CD14-positive monocyte (primary cell): Measurements from ENCODE around the gene MAPK13. TPM values are rescaled to one million over a fixed set of nuclear protein-coding genes. Genes with fewer than 3 reads are reported as not detected.
A peak's percentile ranks its signal among the peaks of the same experiment; 100 is the strongest.

ENCODE experiments used
- DNase-seq, 3 donors: peaks; one replicate each; pipeline ENCODE4 v3.0.0-alpha.2; 2011 to 2022
- H2AFZ ChIP-seq: 2 replicates; pipeline ENCODE4 v1.6.0; 2012; ENCODE audit warnings: mild to moderate bottlenecking, low read depth, low read length, inconsistent platforms; ENCODE audit not compliant: insufficient read depth, poor library complexity, severe bottlenecking
- H3K27ac ChIP-seq, 2 donors: 1 replicate in 1 of 2; 2 replicates in 1 of 2; pipeline ENCODE4 v1.5.1; 2012 to 2013; ENCODE audit warnings: low read length in 2 of 2, control low read depth in 1 of 2, inconsistent platforms in 1 of 2, low read depth in 1 of 2, mild to moderate bottlenecking in 1 of 2
- H3K27me3 ChIP-seq, 2 donors: one replicate each; pipeline versions ENCODE4 v1.6.0 to v1.6.1; 2011 to 2013; ENCODE audit warnings: low read length in 2 of 2; ENCODE audit not compliant: control insufficient read depth in 2 of 2, insufficient read depth in 2 of 2
- H3K36me3 ChIP-seq, 2 donors: replicated peaks in 1 of 2; 1 replicate in 1 of 2; 2 replicates in 1 of 2; pipeline versions ENCODE4 v1.5.1 to v1.6.1; 2012 to 2013; ENCODE audit warnings: low read length in 2 of 2, control low read depth in 1 of 2, inconsistent platforms in 1 of 2, mild to moderate bottlenecking in 1 of 2; ENCODE audit not compliant: insufficient read depth in 2 of 2, control insufficient read depth in 1 of 2
- H3K4me1 ChIP-seq, 2 donors: 1 replicate in 1 of 2; 2 replicates in 1 of 2; pipeline versions ENCODE4 v1.5.1 to v1.6.1; 2012 to 2013; ENCODE audit warnings: low read length in 2 of 2, control low read depth in 1 of 2, inconsistent platforms in 1 of 2, mild to moderate bottlenecking in 1 of 2, moderate library complexity in 1 of 2; ENCODE audit not compliant: insufficient read depth in 2 of 2, control insufficient read depth in 1 of 2
- H3K4me2 ChIP-seq: replicated peaks from 2 replicates; pipeline ENCODE3; 2012; ENCODE audit warnings: low read length, moderate library complexity, mild to moderate bottlenecking; ENCODE audit not compliant: poor library complexity, severe bottlenecking; ENCODE audit errors: extremely low read depth
- H3K4me3 ChIP-seq, 3 experiments: fragments of 200-600 bp in 1 of 3; sonication (generic) in 1 of 3; replicated peaks in 1 of 3; 1 replicate in 2 of 3; 2 replicates in 1 of 3; pipeline ENCODE4 v1.5.1; 2011 to 2013; ENCODE audit warnings: low read length in 3 of 3, mild to moderate bottlenecking in 3 of 3, control low read depth in 2 of 3, low read depth in 2 of 3, inconsistent platforms in 1 of 3, moderate library complexity in 1 of 3
- H3K79me2 ChIP-seq: 2 replicates; pipeline ENCODE4 v1.6.0; 2012; ENCODE audit warnings: mild to moderate bottlenecking, control low read depth, inconsistent platforms, low read length, moderate library complexity; ENCODE audit not compliant: insufficient read depth
- H3K9ac ChIP-seq: 2 replicates; pipeline ENCODE4 v1.6.0; 2017; ENCODE audit warnings: low read length, mild to moderate bottlenecking; ENCODE audit not compliant: insufficient read depth, poor library complexity, severe bottlenecking
- H3K9me3 ChIP-seq, 2 donors: replicated peaks in 1 of 2; 1 replicate in 1 of 2; 2 replicates in 1 of 2; pipeline versions ENCODE4 v1.5.1 to v1.6.1; 2012 to 2013; ENCODE audit warnings: low read length in 2 of 2, control low read depth in 1 of 2; ENCODE audit not compliant: control insufficient read depth in 1 of 2, insufficient read depth in 1 of 2
- H4K20me1 ChIP-seq: 2 replicates; pipeline ENCODE4 v1.6.0; 2012; ENCODE audit warnings: mild to moderate bottlenecking, low read length, control low read depth, moderate library complexity; ENCODE audit not compliant: insufficient read depth
- H3K27ac Mint-ChIP-seq, 7 donors: one replicate each; pipeline ENCODE4 v1.8.0; 2020; ENCODE audit warnings: mild to moderate bottlenecking in 7 of 7, mixed read lengths in 7 of 7, moderate library complexity in 6 of 7, inconsistent platforms in 2 of 7
- H3K27me3 Mint-ChIP-seq, 3 donors: one replicate each; pipeline ENCODE4 v1.8.0; 2021 to 2022; ENCODE audit warnings: low read depth in 3 of 3, mild to moderate bottlenecking in 3 of 3, mixed read lengths in 3 of 3, moderate library complexity in 3 of 3, inconsistent platforms in 1 of 3
- H3K36me3 Mint-ChIP-seq, 2 donors: one replicate each; pipeline ENCODE4 v1.8.0; 2020; ENCODE audit warnings: mixed read lengths in 2 of 2, inconsistent platforms in 1 of 2, mild to moderate bottlenecking in 1 of 2
- H3K4me1 Mint-ChIP-seq: one replicate; pipeline ENCODE4 v1.8.0; 2020; ENCODE audit warnings: mild to moderate bottlenecking, mixed read lengths
- H3K4me3 Mint-ChIP-seq, 2 donors: one replicate each; pipeline ENCODE4 v1.8.0; 2020; ENCODE audit warnings: mild to moderate bottlenecking in 2 of 2, mixed read lengths in 2 of 2, moderate library complexity in 1 of 2
- H3K9me3 Mint-ChIP-seq, 7 donors: one replicate each; pipeline ENCODE4 v1.8.0; 2020 to 2022; ENCODE audit warnings: mixed read lengths in 7 of 7, mild to moderate bottlenecking in 6 of 7, moderate library complexity in 6 of 7, inconsistent platforms in 2 of 7
- WGBS: methylation state at CpG from one replicate; pipeline ENCODE4 v1.1.5; 2013; ENCODE audit warnings: missing lambda C conversion rate; ENCODE audit not compliant: insufficient coverage; 5-methylcytosine and 5-hydroxymethylcytosine counted together
- intact Hi-C, 2 donors: fragments of 100-400 bp; cut with micrococcal nuclease; formaldehyde crosslinking; loops; one replicate each; pipeline versions ENCODE4 v1.15.0 to v1.15.1; 2023
- polyA plus RNA-seq, 3 donors: library from polyadenylated mRNA; depleted of rRNA in 1 of 3; unstranded in 2 of 3; stranded (reverse) in 1 of 3; fragments of 300-500 nt in 2 of 3; fragments of >200 nt in 1 of 3; fragmentation: Illumina TruSeq in 2 of 3; gene quantifications; 1 replicate in 2 of 3; 2 replicates in 1 of 3; pipeline ENCODE4 v1.2.3, GENCODE V29; 2012 to 2021
- TF ChIP-seq, protein P1 (sequence below): fragments of 200-600 bp; IDR thresholded peaks from one replicate; pipeline ENCODE4 v1.8.0; 2022; ENCODE audit warnings: antibody characterized with exemption, mild to moderate bottlenecking

Gene MAPK13
- polyA plus RNA-seq, 3 donors = 0.88 to 9.8 (median 2.4) TPM

DNA sequence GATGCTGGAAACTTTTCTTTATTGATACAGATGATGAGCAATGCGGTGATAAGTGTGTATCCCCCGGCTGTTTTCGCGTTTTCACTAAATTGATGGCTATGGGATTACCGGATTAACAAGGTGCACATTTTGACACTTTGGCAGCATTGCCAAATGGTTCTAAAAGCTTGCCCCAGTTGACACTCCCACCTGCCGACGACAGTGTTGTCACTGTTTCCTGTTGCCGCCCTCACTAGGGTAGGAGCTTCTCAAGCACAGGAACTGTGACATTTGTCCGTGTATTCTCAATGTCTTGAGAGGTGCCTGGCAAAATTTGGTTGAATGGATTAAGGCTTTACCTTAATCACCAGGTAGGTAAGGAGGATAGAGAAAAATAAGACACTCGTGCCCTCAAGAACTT is 9.8 kb upstream of the MAPK13 start:
- Histone ChIP-seq H3K79me2 (peaks cover 5% of the 10 kb centered on the region), H3K4me1 (peaks cover 70 to 79% of the 10 kb centered on the region in 2 donors), H4K20me1 (peaks cover 26% of the 10 kb centered on the region), H3K4me2 (peak overlapping the region; percentile 54), H3K4me3 (peak overlapping the region in 1 of 3 experiments; percentile 58), H2AFZ (no peak overlapping the region), H3K36me3 (peaks cover 4 to 27% of the 10 kb centered on the region in 2 donors), H3K9ac (peak overlapping the region; percentile 76), H3K27me3 (no peaks in the 10 kb centered on the region), H3K9me3 (no peaks in the 10 kb centered on the region), H3K27ac (peak overlapping the region; percentile 94 to 97)
- Mint-ChIP-seq H3K4me3 (peak overlapping the region; percentile 73 to 86), H3K36me3 (peaks cover 36 to 46% of the 10 kb centered on the region in 2 donors), H3K9me3 (no peaks in the 10 kb centered on the region), H3K27me3 (peaks cover 0 to 5% (median 0%) of the 10 kb centered on the region in 3 donors), H3K27ac (peak overlapping the region; percentile 98 to 100 (median 99)), H3K4me1 (peaks cover 74% of the 10 kb centered on the region)
- intact Hi-C loops = loop anchor here (2.0 to 10.0 kb wide), 4 partner anchors 77 to 244 kb away; partner anchors contain the start of gene BRPF3 (in 1 of the 2)
- WGBS = 44% methylated on average over 8 of the region's 10 CpGs
- DNase-seq = peak; percentile 76 to 83 (median 82)
- TF ChIP-seq, protein P1, sequence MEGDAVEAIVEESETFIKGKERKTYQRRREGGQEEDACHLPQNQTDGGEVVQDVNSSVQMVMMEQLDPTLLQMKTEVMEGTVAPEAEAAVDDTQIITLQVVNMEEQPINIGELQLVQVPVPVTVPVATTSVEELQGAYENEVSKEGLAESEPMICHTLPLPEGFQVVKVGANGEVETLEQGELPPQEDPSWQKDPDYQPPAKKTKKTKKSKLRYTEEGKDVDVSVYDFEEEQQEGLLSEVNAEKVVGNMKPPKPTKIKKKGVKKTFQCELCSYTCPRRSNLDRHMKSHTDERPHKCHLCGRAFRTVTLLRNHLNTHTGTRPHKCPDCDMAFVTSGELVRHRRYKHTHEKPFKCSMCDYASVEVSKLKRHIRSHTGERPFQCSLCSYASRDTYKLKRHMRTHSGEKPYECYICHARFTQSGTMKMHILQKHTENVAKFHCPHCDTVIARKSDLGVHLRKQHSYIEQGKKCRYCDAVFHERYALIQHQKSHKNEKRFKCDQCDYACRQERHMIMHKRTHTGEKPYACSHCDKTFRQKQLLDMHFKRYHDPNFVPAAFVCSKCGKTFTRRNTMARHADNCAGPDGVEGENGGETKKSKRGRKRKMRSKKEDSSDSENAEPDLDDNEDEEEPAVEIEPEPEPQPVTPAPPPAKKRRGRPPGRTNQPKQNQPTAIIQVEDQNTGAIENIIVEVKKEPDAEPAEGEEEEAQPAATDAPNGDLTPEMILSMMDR = no peak

DNA sequence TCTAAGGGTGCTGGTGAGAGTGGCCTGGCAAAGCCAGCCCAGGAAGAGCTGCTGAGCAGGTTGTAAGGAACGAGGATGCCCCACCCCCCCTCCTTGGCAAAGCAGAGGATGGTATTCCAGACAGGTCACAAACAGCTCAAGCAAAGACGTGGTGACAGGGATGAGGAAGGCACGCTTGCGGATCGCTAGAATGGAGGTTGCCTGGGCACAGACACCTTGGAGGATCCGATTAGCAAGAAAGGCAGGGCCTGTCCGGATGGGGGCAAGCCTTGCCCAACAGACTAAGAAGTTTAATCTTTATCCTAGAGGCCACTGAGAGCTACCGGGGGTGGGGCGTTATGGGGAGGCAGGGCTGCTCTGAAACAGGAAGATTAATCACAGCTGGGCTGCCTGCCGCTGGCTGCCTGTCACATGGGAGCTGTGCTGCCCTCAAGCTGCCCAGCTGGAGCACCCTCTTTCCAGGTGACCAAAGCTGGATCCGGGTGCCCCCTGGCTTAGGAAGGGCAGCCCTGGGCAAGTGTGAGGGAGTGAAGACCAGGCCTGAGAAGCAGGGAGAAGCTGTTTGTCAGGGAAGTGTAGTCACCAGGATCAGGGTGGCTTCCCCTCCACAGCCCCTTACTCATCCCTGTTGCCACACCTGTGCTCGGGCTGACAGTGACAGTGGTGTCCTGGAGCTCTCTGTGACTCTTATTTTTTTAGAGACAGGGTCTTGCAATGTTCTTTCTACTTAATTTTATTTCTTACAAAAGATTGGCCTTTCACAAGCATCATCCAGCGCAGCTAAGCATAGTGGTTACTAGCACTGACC is 9.1 kb upstream of the MAPK13 start:
- H3K4me1 ChIP-seq = peaks cover 72 to 82% of the 10 kb centered on the region in 2 donors
- peak overlapping the region; percentile 76 for H3K9ac ChIP-seq

More for the DNA sequence above, 9.1 kb upstream of the MAPK13 start:
- peak overlapping the region; percentile 98 to 100 (median 99) for H3K27ac Mint-ChIP-seq
- H3K36me3 Mint-ChIP-seq = peaks cover 33 to 41% of the 10 kb centered on the region in 2 donors
- DNase-seq = peak; percentile 88 to 90 (median 88)
- H3K79me2 ChIP-seq = peaks cover 5% of the 10 kb centered on the region
- TF ChIP-seq, protein P1 = no peak
- peaks cover 25% of the 10 kb centered on the region for H4K20me1 ChIP-seq
- peak overlapping the region in 1 of 3 experiments; percentile 58 for H3K4me3 ChIP-seq
- WGBS = 24% methylated on average over 8 of the region's 13 CpGs
- no peaks in the 10 kb centered on the region for H3K9me3 Mint-ChIP-seq
- peaks cover 81% of the 10 kb centered on the region for H3K4me1 Mint-ChIP-seq
- peaks cover 2 to 22% of the 10 kb centered on the region in 2 donors for H3K36me3 ChIP-seq
- H3K27ac ChIP-seq = peak overlapping the region; percentile 94 to 97
- no peak overlapping the region for H2AFZ ChIP-seq
- peaks cover 0 to 5% (median 0%) of the 10 kb centered on the region in 3 donors for H3K27me3 Mint-ChIP-seq
- intact Hi-C loops = loop anchor here (2.0 to 10.0 kb wide), 4 partner anchors 76 to 244 kb away; partner anchors contain the start of gene BRPF3 (in 1 of the 2)
- H3K4me2 ChIP-seq = peak overlapping the region; percentile 54
- peak overlapping the region; percentile 73 to 86 for H3K4me3 Mint-ChIP-seq
- no peaks in the 10 kb centered on the region for H3K27me3 ChIP-seq
- no peaks in the 10 kb centered on the region for H3K9me3 ChIP-seq
